GM12864 (cell line): ENCODE measurements around the gene ZNF445.
"Not testable (repeated sequence)": the region's sequence is repeated elsewhere in the genome, so short reads cannot be mapped to it uniquely, and the experiment has no call there.

ENCODE experiments used
- DNase-seq: peaks from one replicate; pipeline ENCODE4 v3.0.0-alpha.2; 2011; ENCODE audit warnings: low read depth
- H3K4me3 ChIP-seq: 2 replicates; pipeline ENCODE4 v1.5.1; 2011; ENCODE audit warnings: mild to moderate bottlenecking, low read depth, low read length, control low read depth
- TF ChIP-seq, protein P1 (sequence below): IDR thresholded peaks from 2 replicates; pipeline ENCODE4 v1.5.1; 2011; ENCODE audit warnings: low read depth, mild to moderate bottlenecking, moderate library complexity, low read length, control low read depth, inconsistent platforms; ENCODE audit errors: missing control alignments

The ZNF445 gene

DNA sequence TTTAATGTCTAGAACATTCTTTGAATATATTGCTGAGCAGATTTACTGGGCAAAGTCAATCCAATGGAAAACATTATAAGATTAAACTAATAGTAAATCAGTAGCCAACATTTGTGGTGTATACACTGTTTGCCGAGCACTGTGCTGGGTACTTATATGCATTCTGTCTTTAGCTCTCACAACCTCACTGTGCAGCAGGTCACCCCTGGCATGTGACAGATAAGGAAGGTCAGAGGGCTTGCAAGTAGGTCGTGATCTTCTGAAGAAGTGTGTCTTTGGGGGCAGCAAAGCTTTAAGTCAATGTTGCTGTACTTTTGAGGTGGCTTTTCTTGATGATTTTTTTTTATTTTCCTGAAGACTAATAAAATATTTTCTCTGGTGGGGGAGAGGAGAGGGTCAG lies 76.7 kb downstream of the ZNF445 start:
- TF ChIP-seq, protein P1, sequence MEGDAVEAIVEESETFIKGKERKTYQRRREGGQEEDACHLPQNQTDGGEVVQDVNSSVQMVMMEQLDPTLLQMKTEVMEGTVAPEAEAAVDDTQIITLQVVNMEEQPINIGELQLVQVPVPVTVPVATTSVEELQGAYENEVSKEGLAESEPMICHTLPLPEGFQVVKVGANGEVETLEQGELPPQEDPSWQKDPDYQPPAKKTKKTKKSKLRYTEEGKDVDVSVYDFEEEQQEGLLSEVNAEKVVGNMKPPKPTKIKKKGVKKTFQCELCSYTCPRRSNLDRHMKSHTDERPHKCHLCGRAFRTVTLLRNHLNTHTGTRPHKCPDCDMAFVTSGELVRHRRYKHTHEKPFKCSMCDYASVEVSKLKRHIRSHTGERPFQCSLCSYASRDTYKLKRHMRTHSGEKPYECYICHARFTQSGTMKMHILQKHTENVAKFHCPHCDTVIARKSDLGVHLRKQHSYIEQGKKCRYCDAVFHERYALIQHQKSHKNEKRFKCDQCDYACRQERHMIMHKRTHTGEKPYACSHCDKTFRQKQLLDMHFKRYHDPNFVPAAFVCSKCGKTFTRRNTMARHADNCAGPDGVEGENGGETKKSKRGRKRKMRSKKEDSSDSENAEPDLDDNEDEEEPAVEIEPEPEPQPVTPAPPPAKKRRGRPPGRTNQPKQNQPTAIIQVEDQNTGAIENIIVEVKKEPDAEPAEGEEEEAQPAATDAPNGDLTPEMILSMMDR, result no peak
- DNase-seq, result no peak
- no peak overlapping the region for H3K4me3 ChIP-seq

DNA sequence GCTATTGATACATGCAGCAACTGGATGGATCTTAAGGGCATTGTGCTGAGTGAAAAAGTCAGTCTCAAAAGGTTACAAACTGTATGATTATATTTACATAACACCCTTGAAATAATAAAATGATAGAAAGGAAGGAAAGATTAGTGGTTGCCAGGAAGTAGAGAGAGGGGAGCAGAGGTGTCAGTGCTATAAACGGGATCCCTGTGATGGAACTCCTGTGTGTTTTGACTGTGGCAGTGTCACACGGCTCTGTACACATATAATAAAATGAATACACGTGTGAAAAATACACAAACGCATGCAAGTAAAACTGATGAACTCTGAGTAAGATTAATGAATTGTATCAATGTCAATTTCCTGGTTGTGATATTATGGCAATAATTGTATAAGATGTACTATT lies 78.6 kb downstream of the ZNF445 start:
- DNase-seq, result no peak
- no peak overlapping the region for H3K4me3 ChIP-seq
- TF ChIP-seq, protein P1, result no peak

DNA sequence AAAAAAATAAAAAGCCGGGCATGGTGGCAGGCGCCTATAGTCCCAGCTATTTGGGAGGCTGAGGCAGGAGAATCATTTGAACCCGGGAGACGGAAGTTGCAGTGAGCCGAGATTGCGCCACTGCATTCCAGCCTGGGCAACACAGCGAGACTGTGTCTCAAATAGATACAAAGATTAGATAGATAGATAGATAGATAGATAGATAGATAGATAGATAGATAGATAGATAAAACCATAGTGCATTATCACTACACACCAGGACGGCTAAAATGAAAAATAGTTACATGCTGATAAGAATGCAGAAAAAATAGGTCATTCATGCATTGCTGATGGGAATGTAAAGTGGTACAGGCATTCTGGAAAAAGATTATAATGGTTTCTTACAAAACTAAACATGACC lies 79.2 kb downstream of the ZNF445 start:
- DNase-seq, H3K4me3 ChIP-seq: not testable (repeated sequence)

DNA sequence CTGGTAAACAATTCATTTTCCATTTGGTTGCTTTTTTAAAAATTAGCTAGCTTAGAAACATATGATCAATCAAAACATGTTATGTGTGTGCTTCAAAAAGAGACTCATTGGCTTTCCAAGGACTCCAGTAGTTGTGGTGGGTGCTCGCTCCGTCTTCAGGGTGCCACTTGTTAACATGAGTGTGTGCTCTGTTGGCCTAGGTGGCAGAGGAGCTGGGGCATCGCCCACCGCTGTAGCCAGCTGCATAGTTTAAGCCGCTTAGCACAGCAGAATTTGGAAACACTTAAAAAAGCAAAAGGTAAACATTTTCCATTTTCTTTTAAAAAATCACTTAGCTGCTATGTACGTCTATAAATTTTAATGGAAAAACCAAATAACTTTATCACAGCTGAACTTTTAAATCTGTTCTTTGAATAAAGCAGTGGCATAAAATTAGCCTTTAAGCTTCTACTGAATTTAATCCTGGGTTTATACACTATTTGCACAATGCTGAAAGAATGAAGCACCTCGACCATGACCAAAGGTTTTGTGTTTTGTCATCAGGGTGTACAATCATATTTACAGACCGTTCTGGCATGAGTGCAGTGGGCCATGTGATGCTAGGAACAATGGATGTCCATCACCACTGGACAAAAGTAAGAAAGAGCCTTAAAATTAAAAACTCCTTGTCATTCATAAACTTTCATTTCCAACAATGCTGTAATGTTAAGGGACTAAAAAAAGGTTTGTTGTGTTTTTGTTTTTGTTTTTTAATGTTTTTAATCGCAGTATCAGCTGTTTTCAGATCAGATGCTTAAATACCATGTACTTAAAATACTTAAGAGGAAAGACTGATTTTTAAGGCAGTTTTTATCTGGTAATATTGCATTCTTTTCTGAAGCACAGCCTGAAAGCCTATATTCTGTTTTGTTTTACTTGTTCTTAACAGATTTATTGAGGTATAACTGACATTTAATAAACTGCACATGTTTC lies 81.0 kb downstream of the ZNF445 start:
- DNase-seq, result no peak
- TF ChIP-seq, protein P1, result no peak

DNA sequence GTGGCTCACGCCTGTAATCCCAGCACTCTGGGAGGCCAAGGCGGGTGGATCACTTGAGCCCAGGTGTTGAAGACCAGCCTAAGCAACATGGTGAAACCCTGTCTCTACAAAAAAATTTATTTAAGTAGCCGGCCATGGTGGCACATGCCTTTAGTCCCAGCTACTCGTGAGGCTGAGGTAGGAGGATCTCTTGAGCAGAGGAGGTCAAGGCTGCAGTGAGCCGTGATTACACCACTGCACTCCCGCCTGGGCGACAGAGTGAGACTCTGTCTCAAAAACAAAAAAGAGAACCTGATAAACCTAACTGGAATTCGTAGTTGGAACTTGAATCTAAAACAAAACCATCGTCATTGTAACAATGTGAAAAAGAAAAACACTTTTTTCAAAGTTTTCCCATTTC lies 81.8 kb downstream of the ZNF445 start:
- H3K4me3 ChIP-seq, result no peak overlapping the region
- DNase-seq, result no peak
- TF ChIP-seq, protein P1, result no peak

More for the DNA sequence above, 81.0 kb downstream of the ZNF445 start:
- no peak overlapping the region for H3K4me3 ChIP-seq

DNA sequence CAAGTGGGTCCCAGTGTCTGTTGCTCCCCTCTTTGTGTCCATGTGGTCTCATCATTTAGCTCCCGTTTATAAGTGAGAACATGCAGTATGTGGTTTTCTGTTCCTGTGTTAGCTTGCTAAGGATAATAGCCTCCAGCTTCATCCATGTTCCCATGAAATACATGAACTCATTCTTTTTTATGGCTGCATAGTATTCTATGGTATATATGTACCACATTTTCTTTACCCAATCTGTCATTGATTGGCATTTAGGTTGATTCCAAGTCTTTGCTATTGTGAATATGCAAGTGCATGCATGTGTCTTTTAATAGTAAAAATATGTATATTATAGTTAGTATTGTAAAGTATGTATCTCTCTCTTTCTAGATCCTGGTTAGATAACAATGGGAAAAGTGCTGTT lies 85.0 kb downstream of the ZNF445 start:
- TF ChIP-seq, protein P1, result no peak
- no peak overlapping the region for H3K4me3 ChIP-seq
- DNase-seq, result no peak

DNA sequence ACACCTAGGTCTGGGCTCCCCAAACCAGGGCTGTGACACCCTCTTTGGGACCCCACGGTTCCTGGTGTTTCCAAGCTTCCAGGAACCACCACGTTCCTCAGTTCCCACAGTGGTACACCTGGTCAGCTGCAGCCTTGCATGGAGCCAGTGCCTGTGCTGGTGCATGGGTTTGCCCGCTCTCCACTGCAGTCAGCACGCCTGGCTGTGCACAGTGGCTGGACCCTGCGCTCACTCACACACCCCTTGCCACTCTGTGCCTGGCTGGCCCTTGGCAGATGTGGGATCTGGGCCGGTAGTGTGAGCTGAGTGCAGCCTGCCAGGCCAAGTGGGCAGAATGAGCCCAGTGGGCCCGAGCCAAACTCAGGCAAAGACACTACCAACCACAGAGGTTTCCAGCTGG lies 90.1 kb downstream of the ZNF445 start:
- TF ChIP-seq, protein P1, result no peak
- no peak for DNase-seq
- H3K4me3 ChIP-seq, result no peak overlapping the region
